GM12891 (cell line): ENCODE results near the gene OSBPL5.

Experiments
- POLR2A ChIP-seq: IDR thresholded peaks from 2 replicates; pipeline ENCODE4 v1.6.1; 2011; ENCODE audit warnings: low read depth, low read length, control low read depth
- POLR2AphosphoS5 ChIP-seq: IDR thresholded peaks from 2 replicates; pipeline ENCODE4 v1.6.1; 2011; ENCODE audit warnings: low read depth, low read length, control low read depth
- SPI1 ChIP-seq: IDR thresholded peaks from 2 replicates; pipeline ENCODE4 v1.6.1; 2011; ENCODE audit warnings: low read depth, low read length, control low read depth
- TAF1 ChIP-seq: IDR thresholded peaks from 2 replicates; pipeline ENCODE4 v1.6.1; 2011; ENCODE audit warnings: low read depth, low read length, control low read depth

DNA sequence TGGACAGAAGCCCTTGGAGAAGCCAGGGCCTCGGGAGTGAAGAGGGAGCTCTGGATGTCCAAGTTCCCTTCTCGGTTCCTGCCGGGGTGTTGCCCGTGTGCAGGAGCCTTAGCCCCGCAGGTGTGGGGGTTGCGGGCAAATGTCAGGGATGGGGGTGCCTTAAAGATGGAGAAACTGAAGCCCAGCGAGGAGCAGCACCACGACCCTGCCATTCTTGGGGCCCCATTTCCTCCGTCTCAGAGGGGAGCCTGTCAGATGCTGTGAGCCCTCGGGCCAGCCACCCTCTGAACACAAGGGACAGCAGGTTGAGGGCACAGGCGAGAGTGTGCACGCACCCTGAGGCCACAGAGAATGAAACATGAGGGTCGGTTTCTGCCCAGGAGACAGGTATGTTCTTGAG is 6.3 kb downstream of the OSBPL5 start:
- TF ChIP-seq TAF1: no peak
- no peak for TF ChIP-seq POLR2A
- TF ChIP-seq POLR2AphosphoS5: no peak
- TF ChIP-seq SPI1: no peak
